Activated CD8-positive, alpha-beta memory T cell treated with anti-CD3 and anti-CD28 coated beads for 24 hours (primary cell): ENCODE measurements around the gene MYO1B.

Experiments
- DNase-seq: peaks from one replicate; pipeline ENCODE4 v3.0.0-alpha.2; 2020

Gene MYO1B

DNA sequence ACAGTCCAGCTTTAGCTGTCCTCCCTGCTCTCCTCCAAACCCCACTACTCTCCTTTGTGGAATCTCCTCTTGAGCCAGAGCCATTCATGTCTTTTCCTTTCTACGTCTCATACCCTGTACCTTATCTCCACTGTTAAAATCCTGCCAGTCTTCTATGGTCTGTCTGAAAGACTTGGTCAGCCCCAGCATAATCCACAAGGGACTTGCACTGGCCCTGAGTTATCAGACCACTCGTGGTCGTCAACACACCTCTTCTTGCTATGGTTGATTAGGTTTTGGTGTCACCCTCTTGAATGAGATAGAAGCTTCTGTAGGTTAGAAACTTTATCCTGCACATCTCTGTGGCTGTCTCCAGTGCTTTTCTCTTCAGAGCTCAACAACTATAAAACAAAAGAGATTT lies 56.8 kb downstream of the MYO1B start:
- DNase-seq, result no peak

DNA sequence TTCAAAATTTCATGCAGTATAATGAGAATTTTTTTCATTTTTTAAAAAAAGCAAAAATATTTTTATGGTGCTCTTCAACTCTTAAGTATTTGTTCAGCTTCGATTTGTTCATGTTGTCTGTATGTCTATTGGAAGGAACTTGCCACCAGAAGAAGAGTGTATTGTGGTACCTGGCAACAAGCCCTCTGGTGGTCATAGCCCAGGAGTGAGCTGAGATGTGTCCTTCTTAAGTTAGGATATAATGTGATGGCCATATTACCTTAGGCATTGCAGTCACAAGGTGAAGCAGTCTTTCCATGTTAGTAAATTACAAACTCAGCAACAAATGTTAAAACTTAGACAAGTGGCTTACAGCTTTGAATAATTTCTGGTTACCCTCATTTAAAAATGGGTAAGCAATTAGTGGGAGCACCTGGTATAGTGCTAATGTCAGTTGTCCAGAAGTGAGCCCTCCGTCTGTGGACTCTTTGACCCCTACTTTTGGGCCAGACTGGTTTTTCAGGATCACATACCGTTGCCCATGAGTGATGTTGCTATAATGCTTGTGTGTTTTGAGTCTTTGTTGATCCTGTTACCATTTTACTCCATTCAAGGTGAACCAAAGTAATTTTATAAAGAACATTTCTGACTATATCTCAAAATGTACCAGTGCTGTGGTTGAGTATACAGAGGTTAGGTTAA lies 57.4 kb downstream of the MYO1B start:
- DNase-seq, result no peak

DNA sequence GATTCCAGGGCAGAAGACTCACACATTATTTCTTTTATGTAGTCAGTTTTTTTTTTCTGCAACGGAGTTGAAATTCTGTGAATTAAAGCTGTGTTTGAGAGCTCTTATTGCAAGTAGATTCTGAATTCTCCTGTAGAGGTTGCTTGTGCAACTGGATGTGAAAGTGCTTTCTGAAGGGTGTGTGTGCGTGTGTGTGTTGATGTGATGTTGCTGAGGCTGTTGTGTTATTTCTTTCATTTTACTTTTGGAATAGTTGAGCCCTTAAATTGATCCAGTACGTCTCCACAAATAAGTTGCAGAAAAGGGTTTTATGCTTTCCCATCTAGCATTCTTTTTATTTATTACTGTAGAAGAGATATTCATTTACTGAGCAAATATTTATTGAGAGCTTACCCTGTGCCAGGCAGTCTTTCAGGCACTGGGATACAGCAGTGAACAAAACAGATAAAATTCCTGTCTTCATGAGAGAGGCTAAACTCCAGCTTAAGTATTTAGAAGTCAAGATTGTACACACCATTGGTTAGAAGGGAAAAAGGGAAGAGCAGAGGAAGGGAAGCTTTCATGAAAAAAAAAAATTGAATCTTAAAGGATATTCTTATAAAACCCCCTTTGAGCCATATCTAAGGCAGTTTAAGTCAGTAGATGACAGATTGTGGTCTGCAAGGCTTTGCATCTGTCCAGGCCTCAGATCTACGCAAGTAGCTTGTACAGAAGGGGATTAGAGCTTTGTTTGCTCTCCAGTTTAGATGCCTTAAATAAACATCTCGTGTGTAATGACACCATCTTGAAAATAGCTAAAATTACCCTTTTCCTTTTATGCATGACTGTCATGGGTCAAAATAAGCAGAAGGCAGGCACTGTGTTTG lies 58.2 kb downstream of the MYO1B start:
- DNase-seq, result no peak

GRCh38 chr2:191304939-191305875 lies 60.0 kb downstream of the MYO1B start:
- no peak for DNase-seq

DNA sequence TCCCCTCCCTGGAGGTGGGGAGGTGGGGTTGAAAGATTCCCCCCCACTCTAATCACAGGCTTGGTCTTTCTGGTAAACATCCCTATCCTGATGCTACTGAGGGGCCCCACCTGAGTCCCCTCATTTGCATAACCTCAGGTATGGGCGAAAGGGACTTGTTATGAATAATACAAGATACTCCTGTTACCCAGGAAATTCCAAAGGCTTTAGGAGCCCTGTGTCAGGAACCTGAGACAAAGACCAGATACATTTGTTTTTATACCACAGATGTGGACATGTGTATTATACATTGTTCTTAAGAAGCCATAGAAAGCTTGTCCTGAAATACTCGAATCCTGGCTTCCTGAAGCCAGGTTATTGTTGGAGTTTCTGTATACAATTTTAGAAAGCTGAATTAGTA lies 62.8 kb downstream of the MYO1B start:
- no peak for DNase-seq

DNA sequence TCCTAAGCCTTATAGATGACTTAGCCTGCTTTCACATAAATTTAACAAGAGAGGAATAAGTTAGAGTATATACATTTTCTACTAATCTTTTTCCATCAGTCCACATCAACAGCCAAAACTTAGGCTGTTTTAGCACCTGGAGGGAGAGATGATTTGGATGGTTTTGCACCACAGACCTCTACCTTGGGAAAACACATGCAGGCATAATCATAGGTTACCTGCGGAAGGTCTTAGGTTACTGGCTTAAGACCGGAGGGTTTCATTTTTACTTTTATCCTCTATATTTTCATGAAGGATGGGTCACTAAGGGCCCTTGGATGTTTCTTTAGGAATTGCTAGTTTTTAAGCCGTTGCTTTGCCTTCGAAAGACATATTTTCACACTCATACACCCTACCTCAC lies 66.0 kb downstream of the MYO1B start:
- no peak for DNase-seq

- DNase-seq, result no peak
Observed at GRCh38 chr2:191311627-191312026, 66.4 kb downstream of the MYO1B start.

GRCh38 chr2:191312163-191312562 lies 67.0 kb downstream of the MYO1B start:
- no peak for DNase-seq

DNA sequence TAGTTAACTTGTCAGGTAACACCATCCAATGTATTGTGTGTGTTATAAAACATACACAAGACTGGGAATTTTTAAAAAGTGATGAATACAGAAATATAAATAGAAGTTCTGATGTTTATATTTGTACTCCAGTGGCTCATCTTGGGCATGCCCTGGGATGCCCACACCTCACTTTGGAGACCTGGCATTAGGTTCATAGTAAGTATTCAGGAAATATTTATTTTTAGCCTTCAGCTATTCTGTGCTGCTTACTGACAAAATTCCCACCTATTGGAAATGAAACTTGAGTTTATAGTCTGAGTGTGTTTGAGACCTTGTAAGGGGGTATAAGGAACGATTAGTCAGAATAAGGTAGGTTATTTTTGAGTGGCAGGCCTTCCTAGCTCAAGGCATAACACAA lies 67.5 kb downstream of the MYO1B start:
- DNase-seq, result no peak

DNA sequence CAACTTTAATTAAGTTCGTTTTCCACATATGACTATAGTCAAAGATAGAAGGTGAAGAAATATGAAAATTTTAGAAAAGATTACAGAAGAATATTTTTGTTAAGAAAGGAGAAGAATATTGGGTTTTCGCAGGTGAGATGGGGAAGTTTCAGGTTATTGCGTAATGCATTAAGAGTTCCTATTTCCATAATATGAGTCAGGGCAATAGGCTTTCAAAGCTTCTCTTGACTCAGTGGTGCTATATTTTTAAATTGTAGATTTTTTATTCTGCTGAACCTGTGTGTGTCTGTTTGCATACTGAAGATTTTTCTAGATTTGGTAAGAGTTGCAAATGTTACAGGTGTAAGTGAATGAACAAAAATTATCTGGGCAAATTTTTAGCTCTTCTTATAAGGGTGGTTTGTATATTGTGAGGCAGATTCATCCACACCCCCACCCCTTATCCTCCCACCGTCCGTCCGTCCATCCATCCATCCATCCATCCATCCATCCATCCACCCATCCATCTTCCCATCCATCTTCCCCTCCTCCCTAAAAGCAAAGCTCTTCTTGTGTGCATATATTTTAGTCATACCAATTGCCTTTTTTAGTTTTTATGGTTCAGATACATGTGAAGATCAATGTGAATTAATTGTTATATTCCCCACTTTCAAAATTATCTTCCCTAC lies 69.6 kb downstream of the MYO1B start:
- DNase-seq, result no peak

DNA sequence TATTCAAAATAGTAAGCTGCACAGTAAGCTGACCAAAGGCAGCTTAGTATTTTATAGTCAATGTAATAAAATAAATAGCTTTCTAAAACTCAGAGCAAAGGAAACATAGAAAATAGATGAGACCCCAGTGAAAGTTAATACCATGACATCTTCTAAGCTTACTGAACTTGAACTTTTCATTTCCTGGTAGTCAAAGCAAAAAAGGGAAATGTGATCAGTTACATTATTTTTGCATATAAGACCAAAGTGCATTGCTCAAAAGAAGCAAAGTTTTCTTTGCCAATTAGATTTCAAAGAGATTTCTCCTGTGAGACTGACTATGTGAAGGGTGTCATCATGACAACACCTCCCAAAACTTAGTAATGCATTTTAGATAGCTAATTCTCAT lies 70.2 kb downstream of the MYO1B start:
- DNase-seq, result no peak

DNA sequence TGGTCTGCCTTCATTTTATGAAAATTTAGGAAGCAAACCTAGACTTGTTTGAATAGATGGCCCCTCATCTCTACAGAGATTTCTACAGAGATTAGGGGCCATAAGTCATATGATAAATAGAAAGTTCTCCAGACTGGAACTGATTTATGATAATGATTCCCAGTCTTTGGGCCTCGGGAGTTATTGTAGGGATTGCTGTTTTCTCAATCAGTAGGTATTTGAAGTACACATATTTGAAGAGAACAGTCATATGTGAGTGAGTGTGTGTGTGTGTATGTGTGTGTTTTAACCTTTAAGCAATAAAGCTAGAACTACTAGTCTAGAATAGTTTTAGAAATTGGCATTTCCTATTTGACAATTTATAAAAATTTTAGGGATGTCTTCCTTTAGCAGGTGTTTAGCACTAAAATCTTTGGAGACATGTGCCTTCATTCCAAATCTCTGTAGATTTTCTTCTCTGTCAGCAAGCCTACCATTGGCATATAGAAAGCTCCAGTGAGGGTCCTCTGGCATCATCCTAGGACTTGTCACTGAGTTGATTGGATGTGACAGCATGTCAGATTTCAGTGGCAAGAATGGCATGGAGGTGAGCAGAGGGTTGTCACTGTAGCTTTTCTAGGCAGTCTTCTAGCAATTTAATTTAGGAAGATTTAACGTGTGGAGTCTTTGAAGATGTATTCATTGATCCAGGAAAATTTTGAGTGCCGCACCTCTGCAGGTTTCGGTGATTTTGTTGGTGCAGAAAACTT lies 71.2 kb downstream of the MYO1B start:
- DNase-seq, result no peak

GRCh38 chr2:191318037-191318728 lies 73.0 kb downstream of the MYO1B start:
- DNase-seq, result no peak

DNA sequence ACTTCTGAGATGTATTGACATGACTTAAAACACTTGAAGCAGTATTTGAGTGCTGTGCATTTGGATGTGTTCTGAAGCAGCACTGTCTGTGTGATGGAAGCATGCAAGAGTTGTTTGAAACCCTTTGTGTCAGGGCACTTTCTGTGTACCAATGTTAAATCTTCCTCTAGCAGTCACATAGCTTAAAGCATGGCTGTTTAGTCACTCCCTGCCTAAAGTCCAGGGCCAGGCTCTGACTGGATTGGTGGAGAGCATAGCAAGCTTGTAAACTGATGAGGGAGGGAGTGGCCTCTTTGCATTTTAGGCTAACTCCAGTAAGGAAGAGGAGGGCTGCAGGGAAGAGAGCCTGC lies 73.5 kb downstream of the MYO1B start:
- DNase-seq, result no peak

- no peak for DNase-seq
Observed at GRCh38 chr2:191319186-191319585, 74.0 kb downstream of the MYO1B start.

GRCh38 chr2:191320881-191321280 lies 75.7 kb downstream of the MYO1B start:
- DNase-seq, result no peak

GRCh38 chr2:191321861-191322662 lies 76.9 kb downstream of the MYO1B start:
- no peak for DNase-seq

DNA sequence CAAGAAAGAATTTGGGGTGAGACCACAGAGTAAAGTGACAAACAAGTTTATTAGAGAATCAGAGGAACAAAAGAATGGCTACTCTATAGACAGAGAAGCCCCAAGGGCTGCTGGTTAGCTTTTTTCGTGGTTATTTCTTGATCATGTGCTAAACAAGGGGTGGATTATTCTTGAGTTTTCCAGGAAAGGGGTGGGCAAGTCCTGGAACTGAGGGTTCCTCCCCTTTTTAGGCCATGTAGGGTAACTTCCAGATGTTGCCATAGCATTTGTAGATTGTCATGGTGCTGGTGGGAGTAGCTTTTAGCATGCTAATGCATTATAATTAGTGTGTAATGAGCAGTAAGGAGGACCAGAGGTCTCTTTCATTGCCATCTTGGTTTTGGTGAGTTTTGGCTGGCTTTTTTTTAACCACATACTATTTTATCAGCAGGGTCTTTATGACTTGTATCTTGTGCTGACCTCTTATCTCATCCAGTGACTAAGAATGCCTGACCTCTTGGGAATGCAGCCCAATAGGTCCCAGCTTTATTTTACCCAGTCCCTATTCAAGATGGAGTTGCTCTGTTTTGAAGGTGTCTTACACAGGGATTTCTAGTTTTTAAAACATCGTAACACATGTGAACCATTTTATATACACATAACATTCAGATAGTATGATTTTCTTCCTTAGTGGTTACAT lies 77.8 kb downstream of the MYO1B start:
- DNase-seq, result no peak

GRCh38 chr2:191325651-191326365 lies 80.6 kb downstream of the MYO1B start:
- no peak for DNase-seq
